ENCODE results near the gene TSPAN9.

- TF ChIP-seq CTCF (IDR thresholded peaks at IDR 0.05) (no peak), EP300 (IDR thresholded peaks at IDR 0.05) (no peak), POLR2A (IDR thresholded peaks at IDR 0.05) (no peak), POLR2AphosphoS5 (IDR thresholded peaks at IDR 0.05) (no peak)
Observed at GRCh38 chr12:3105690-3106479, 28.7 kb downstream of the TSPAN9 start.
